ENCODE data around the gene ERG28.
"Not testable (repeated sequence)": the region's sequence is repeated elsewhere in the genome, so short reads cannot be mapped to it uniquely, and the experiment has no call there.

The ERG28 gene

DNA sequence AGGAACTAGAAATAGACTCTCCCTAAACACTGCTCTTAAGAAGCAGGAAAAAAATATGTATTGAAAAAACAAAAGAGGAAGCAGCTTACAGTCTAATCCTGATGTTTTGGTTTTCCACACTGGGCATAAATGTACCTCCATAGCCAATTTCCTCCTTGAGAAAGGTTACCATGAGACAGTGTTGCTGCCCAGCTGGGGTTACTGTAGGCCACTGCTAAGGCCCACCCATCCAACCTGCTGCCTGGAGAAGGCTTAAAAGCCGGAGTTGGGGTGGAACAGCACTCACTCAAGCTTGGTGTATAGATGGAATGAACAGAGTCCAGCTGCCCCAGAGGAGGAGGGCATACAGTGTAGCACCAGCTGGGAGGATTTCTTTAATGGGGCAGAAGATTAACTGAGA, 41.1 kb downstream of the ERG28 start:
- no peak for DNase-seq

DNA sequence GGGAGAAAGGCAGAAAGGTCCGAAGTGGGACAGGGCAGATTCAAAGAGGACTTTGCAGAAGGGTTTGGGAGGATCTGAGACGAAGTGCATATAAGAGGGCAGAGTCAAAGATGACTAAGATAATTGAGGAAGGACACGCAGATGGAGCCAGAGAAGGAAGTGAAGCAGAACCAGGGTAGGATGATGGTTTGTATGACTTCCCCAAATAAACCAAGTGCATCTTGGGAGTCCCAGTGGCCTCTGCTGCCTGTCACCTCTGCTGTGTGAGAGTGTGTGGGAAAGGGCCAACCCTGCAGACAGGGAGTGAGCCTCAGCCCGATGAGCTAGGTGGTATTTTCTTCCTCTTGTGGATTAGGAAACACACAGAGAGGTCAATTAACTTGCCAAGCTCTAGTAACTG, 45.5 kb downstream of the ERG28 start:
- no peak for DNase-seq

DNA sequence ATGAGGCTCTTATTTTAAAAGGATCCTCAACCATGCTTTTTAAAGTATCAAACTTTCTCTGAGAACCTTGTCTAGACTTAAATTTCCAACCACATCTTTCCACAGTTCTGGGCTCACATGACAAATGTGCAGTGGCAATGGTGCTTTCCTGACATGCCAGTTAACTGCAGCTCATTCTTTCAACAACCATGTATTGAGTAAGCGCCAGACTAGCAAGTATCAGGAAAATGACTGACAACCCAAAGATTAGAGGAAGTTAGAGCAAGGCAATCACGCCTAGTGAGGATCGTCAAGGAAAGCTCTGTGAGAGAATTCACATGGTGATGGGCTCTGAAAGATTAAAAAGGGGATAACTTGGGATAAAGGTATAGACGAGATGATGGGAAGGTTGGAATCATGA, 46.5 kb downstream of the ERG28 start:
- no peak for DNase-seq

DNA sequence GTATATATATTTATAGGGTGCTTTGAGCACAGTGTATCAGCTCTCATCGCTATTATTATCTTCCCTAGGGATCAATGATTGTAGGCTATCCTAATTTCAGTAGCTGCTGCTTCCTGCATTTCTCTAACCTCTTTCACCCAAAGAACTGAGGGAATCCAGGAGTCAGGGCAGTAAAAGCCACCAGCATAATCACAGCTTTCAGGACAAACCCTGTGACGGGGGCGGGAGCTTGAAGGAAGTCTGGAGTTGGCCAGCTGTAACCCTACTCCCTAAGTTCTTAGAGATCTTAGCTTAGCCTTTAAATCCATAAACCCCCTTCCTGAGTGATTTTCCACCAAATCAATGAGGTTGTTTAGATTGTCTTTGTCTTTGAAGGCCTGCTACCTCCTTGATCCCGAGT, 48.5 kb downstream of the ERG28 start:
- no peak for DNase-seq

DNA sequence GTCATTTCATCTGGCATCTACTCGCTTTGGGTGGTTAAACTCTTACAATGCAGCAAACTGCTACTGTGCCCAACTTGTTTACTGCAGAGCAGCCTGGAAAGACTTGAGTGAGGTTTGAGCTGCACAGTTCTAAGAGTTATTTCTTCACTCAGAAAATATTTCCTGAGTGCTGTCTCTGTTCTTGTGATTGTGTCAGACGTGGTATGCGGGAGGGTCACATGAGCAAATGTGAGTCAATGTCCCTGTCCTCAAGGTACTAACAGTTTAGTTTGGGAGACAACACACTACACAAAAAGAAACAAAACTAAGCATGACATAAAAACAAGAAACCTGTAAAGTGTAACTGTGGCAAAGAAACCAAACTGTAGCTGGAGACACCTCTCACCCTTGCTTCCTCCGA, 49.8 kb downstream of the ERG28 start:
- no peak for DNase-seq

DNA sequence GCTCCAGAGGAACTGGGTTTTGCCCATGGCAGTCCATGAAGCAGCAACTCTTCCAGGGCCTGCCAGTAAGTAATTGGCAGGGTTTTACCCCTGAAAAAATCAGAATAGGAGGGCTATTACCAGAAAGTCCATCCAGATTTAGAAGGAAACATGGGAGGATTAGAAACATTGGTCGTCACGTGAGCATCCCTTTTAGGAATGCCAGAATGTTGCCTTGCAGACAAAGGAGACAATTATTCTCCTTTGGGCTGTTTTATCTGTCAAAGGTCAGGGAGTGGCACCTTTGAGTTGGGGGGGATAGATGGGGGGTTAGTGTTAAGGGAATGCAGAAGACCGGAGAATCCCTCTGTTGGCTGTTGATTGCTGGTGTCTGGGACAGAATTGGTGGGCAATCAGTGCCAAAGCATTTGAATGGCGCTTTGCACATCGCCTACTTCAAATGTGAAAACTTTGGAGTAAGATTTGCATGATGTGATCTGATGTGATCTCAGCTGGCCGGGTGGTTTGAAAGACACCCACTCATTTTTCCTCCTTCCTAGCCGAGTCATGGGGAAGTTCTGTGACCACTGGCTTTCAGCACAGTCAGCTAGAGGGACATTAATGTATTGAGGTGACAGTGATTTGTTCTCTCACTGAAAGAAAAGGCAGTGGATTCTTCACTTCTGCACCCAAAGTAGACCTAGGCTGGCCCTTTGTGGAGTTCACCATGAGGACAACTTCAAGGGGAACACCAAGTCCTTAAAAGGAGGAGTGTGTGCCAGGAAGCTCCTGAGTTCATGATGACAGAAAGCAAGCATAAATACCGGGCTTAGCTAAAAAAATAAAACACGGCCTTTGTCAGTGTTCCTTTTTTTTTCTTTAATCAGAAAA, 50.8 kb downstream of the ERG28 start:
- DNase-seq = no peak

DNA sequence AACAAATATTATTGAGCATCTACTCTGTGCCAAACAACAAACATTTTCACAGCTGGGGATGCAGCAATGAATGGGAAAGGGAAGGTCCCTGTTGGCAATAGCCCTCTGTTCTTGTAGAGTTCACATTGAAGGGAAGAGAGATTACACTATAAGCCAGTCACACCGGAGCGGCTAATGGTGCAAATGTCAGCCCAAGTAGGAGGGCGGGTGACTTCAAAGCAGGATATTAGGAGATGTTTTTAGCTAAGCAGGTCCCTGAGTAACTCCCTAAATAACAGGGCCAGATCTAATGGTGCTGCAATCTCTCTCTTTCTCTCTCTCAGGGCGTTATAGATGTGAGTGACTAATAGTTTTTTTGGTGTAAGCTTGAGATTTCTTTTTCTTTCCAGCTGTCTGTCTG, 51.6 kb downstream of the ERG28 start:
- DNase-seq = no peak

DNA sequence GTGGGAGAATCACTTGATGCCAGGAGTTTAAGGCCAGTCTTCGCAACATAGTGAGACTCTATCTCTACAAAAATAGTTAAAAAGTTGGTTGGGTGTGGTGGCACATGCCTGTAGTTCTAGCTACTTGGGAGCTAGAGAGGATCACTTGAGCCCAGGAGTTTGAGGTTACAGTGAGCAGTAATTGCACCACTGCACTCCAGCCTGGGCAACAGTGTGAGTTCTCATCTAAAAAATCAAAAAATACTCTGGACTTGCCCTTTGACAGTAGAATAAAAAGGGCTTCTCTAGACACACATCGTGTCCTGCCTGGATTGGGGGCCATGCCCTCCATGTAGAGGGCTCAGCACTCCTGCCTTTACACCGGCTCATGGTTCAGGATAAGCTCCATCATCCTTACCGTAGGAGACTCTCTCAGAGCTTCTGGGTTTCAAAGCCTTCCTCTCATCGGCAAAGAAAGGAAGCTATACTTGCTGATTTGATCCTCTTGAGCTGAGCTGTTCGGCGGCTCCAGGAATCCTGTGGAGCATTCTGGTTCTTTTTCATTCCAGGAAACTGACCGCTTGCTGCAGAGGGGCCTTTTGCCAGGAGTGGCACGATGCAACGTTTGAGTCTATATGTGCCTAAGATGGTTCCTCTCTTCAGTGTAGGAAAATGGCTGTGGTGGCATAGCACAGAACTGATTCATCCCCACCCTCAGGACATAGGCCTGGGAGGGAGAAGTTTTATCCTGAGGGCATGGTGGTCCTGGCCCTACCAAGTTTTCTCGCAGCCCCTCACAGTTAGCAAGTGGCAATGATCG, 52.6 kb downstream of the ERG28 start:
- no peak for DNase-seq

DNA sequence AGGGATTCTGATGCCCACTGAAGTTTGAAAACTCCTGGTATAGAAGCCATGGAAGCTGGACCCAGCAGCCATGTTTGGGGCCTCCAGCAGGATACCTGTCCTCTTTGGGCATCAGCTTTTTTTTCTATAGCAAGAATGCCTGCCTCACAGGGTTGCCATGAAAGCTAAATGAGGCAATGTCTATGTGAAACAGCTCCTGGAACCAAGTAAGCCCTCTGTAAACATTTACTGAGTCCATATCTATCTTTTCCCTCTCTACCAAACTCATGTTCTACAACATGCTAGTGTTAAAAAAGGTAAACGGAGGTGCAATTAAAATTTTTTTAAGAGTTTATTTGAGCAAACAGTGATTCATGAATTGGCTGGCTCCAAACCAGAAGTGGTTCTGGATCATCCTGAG, 53.6 kb downstream of the ERG28 start:
- DNase-seq = no peak

DNA sequence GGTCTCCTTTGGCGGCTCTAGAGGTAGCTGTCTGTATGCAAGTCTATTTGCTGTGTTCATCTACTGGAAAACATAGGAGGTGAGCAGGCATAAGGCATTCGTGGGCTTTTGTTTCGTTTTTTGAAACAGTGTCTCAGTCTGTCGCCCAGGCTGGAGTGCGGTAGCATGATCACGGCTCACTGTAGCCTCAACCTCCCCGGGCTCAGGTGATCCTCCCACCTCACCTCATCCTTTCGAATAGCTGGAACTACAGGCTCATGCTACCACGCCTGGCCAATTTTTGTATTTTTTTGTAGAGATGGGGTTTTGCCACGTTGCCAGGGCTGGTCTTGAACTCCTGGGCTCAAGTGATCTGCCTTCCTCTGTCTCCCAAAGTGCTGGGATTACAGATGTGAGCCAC, 54.8 kb downstream of the ERG28 start:
- DNase-seq = no peak

DNA sequence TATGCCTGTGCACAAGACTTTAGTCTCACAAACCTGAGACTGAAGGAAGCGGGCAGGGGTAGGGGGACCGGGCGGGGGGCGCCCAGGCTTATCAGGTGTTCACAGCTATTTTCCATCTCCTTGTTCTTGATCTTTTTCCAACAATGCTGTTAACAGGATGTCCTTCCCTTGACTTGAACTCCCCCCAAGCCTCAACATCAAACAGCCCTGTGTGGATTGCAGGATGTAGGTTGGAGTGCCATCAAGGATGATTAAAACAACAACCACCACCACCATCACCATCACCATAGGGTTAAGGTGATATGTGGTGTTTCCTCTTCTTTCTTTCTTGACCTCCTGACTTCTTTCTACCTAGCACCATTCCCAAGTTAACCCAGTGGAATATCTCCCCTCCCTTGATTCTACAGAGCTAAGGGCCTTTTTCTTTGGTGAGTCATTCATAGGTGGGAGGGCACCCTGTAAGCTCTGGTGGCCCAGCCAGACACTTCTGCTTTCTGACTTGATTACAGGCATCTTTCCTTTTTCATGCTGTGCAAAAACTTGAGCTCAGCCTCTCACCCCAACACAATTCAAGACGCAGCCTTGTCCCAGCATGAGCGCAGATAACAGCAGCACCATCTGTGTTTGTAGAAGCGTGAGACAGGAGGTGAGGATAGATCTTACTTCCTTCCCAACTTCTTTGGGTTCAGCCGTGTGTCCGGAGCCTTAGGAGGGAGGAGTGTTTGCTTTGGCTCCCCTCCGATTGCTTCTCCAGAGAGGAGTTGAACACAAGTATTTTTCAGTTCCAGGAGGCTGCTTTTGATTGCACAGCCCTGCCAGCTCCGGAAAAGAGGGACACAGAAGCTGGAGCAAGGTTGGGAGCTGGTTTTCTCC, 55.5 kb downstream of the ERG28 start:
- DNase-seq = no peak

DNA sequence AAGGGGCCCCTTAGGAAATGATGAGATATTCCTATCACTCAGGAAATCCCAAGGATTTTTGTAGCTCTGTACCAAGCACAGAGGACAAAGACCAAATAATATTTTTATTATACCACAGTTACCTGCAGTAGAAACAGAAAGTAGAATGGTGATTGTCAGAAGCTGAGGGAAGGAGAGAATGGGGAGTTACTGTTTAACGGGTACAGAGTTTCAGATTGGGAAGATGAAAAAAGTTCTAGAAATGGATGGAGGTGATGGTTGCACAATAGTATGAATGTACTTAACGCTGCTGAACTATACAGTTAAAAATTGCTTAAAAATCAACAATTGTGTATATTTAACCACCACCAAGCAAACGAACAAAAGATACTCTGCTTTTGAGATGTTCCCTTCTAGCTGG, 58.2 kb downstream of the ERG28 start:
- no peak for DNase-seq

DNA sequence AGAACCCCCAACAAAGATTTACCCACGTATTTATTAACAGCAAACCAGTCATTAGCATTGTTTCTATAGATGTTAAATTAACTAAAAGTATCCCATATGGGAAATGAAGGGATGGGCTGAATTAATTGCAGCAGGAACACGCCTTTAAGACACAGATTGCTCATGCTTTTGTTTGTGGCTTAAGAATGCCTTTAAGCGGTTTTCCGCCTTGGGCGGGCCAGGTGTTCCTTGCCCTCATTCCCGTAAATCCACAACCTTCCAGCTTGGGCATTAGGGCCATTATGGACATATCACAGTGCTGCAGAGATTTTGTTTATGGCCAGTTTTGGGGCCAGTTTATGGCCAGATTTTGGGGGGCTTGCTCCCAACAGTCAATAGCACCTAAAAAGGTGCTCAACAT, 59.6 kb downstream of the ERG28 start:
- not testable (repeated sequence) for DNase-seq

DNA sequence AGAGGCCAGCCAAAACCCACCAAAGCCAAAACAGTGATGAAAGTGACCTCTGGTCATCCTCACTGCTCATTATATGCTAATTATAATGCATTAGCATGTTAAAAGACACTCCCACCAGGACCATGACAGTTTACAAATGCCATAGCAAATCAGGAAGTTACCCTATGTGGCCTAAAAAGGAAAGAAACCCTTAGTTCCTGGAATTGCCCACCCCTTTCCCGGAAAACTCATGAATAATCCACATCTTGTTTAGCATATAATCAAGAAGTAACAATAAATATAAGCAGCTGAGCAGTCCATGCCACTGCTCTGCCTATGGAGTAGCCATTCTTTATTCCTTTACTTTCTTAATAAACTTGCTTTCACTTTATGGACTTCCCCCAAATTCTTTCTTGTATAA, 60.6 kb downstream of the ERG28 start:
- DNase-seq = not testable (repeated sequence)
